Trophoblast cell (in vitro differentiated cells and primary cell): ENCODE results near the gene ELOVL4.
A peak's percentile ranks its signal among the peaks of the same experiment; 100 is the strongest.

Experiments used
- DNase-seq, 2 donors: peaks; one replicate each; pipeline ENCODE4 v3.0.0-alpha.2; 2016
- H2AFZ ChIP-seq: 2 replicates; pipeline ENCODE4 v1.6.1; 2013; ENCODE audit warnings: low read length, moderate library complexity, mild to moderate bottlenecking; ENCODE audit not compliant: insufficient read depth, poor library complexity
- H2AK5ac ChIP-seq: 2 replicates; pipeline ENCODE4 v1.6.1; 2013; ENCODE audit warnings: mild to moderate bottlenecking, low read length
- H2BK120ac ChIP-seq: 2 replicates; pipeline ENCODE4 v1.6.1; 2013; ENCODE audit warnings: low read length, mild to moderate bottlenecking, moderate library complexity; ENCODE audit not compliant: insufficient read depth, poor library complexity
- H2BK12ac ChIP-seq: 2 replicates; pipeline ENCODE4 v1.6.1; 2013; ENCODE audit warnings: mild to moderate bottlenecking, low read length, moderate library complexity
- H2BK5ac ChIP-seq: 2 replicates; pipeline ENCODE4 v1.6.1; 2013; ENCODE audit warnings: low read length, low read depth, moderate library complexity, mild to moderate bottlenecking; ENCODE audit not compliant: poor library complexity
- H3K14ac ChIP-seq: 2 replicates; pipeline ENCODE4 v1.6.1; 2013; ENCODE audit warnings: mild to moderate bottlenecking, low read length
- H3K18ac ChIP-seq: 2 replicates; pipeline ENCODE4 v1.6.1; 2013; ENCODE audit warnings: mild to moderate bottlenecking, low read length
- H3K23ac ChIP-seq: 2 replicates; pipeline ENCODE4 v1.6.1; 2013; ENCODE audit warnings: low read length
- H3K27ac ChIP-seq: 2 replicates; pipeline ENCODE4 v1.5.1; 2013; ENCODE audit warnings: low read depth, mild to moderate bottlenecking, inconsistent platforms, low read length, moderate library complexity
- H3K27me3 ChIP-seq: 2 replicates; pipeline ENCODE4 v1.6.1; 2013; ENCODE audit warnings: inconsistent platforms, mild to moderate bottlenecking, low read length, moderate library complexity; ENCODE audit not compliant: insufficient read depth
- H3K36me3 ChIP-seq, 2 experiments: 1 replicate in 1 of 2; 2 replicates in 1 of 2; pipeline ENCODE4 v1.6.1; 2013; ENCODE audit warnings: low read length in 2 of 2, mild to moderate bottlenecking in 2 of 2, moderate library complexity in 1 of 2; ENCODE audit not compliant: insufficient read depth in 2 of 2, control insufficient read depth in 1 of 2
- H3K4ac ChIP-seq: 2 replicates; pipeline ENCODE4 v1.6.1; 2013; ENCODE audit warnings: low read depth, mild to moderate bottlenecking, low read length, moderate library complexity
- H3K4me1 ChIP-seq, 2 experiments: 1 replicate in 1 of 2; 2 replicates in 1 of 2; pipeline ENCODE4 v1.6.1; 2013; ENCODE audit warnings: low read length in 2 of 2, mild to moderate bottlenecking in 2 of 2, moderate library complexity in 1 of 2; ENCODE audit not compliant: insufficient read depth in 2 of 2, control insufficient read depth in 1 of 2
- H3K4me2 ChIP-seq: 2 replicates; pipeline ENCODE4 v1.6.1; 2013; ENCODE audit warnings: inconsistent platforms, mild to moderate bottlenecking, low read length, moderate library complexity
- H3K4me3 ChIP-seq: 2 replicates; pipeline ENCODE4 v1.5.1; 2013; ENCODE audit warnings: mild to moderate bottlenecking, low read depth, low read length, inconsistent platforms
- H3K79me1 ChIP-seq: one replicate; pipeline ENCODE4 v1.6.1; 2013; ENCODE audit warnings: low read length
- H3K79me2 ChIP-seq: 2 replicates; pipeline ENCODE4 v1.6.1; 2013; ENCODE audit warnings: low read length, mild to moderate bottlenecking; ENCODE audit not compliant: control insufficient read depth, insufficient read depth, poor library complexity
- H3K9ac ChIP-seq: 2 replicates; pipeline ENCODE4 v1.6.1; 2013; ENCODE audit warnings: mild to moderate bottlenecking, low read length
- H3K9me3 ChIP-seq: 2 replicates; pipeline ENCODE4 v1.6.1; 2013; ENCODE audit warnings: low read depth, mild to moderate bottlenecking, control low read depth, inconsistent platforms, low read length; ENCODE audit not compliant: insufficient read depth
- H4K12ac ChIP-seq: 2 replicates; pipeline ENCODE4 v1.6.1; 2013; ENCODE audit warnings: low read depth, mild to moderate bottlenecking, low read length, moderate library complexity
- H4K8ac ChIP-seq: 2 replicates; pipeline ENCODE4 v1.6.1; 2013; ENCODE audit warnings: low read depth, mild to moderate bottlenecking, low read length, moderate library complexity
- H4K91ac ChIP-seq: one replicate; pipeline ENCODE4 v1.6.1; 2013; ENCODE audit warnings: low read depth, mild to moderate bottlenecking, low read length, moderate library complexity
- WGBS: extraction: QIAGEN DNeasy Blood & Tissue Kit; methylation state at CpG from one replicate; pipeline ENCODE4 v1.1.7; 2013; ENCODE audit warnings: missing lambda C conversion rate; ENCODE audit not compliant: insufficient read length, insufficient coverage; ENCODE audit errors: extremely low coverage; 5-methylcytosine and 5-hydroxymethylcytosine counted together

ELOVL4 gene

DNA sequence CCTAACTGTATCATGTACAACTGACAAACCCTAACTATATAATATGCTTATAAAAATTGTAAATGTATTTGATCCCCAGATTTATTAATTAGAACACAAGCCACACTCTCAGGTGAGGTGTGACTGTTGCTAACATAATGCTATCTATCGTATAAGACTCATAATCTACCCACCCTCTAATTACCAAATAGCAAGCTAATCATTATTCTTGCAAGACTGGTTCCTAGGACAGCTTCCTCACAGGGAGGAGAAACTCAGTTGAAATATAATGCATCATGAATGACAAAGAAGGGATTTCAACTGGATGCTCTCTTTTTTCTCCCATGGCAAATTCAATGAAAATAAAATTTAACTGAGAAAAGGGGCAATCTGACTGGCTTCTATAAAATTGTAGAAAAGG is 35.4 kb downstream of the ELOVL4 start:
- H2AFZ ChIP-seq, result no peak overlapping the region
- H3K9me3 ChIP-seq, result no peaks in the 10 kb centered on the region
- no peaks in the 10 kb centered on the region for H3K27me3 ChIP-seq
- H3K27ac ChIP-seq, result no peak overlapping the region
- no peak overlapping the region for H2AK5ac ChIP-seq
- H2BK5ac ChIP-seq, result no peak overlapping the region
- no peak overlapping the region for H3K18ac ChIP-seq
- no peak overlapping the region for H3K23ac ChIP-seq
- no peak overlapping the region for H3K4me3 ChIP-seq
- DNase-seq, result no peak
- H3K79me2 ChIP-seq, result no peaks in the 10 kb centered on the region
- H3K4ac ChIP-seq, result no peak overlapping the region
- H2BK120ac ChIP-seq, result no peak overlapping the region
- H3K79me1 ChIP-seq, result no peaks in the 10 kb centered on the region
- H3K4me2 ChIP-seq, result no peak overlapping the region
- no CpG with 5 or more reads among the region's 1 CpG for WGBS
- H4K8ac ChIP-seq, result no peak overlapping the region
- no peaks in the 10 kb centered on the region for H3K36me3 ChIP-seq
- H3K9ac ChIP-seq, result no peak overlapping the region
- no peak overlapping the region for H4K12ac ChIP-seq
- no peak overlapping the region for H4K91ac ChIP-seq
- H3K14ac ChIP-seq, result no peak overlapping the region
- H3K4me1 ChIP-seq, result no peaks in the 10 kb centered on the region
- H2BK12ac ChIP-seq, result no peak overlapping the region

DNA sequence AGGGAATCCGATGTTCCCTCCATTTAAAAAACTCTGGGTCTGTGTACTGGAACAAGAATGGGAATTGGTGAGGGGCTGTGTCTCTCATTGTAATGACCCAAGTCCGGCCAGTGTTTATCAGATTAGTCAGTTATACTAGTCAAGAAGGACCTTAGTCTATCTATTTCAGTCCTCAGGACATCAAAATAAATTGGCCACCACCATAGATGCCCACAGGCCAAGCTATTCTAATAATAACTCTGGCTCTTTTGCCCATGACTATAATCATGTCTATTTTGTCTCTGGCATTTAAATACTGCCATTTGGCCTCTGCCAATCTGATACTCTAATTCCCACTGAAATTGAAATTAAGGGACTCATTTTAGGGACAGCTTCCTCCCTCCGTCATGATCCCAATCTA is 37.8 kb downstream of the ELOVL4 start:
- no peaks in the 10 kb centered on the region for H3K79me2 ChIP-seq
- no peak overlapping the region for H3K23ac ChIP-seq
- no peak overlapping the region for H3K4ac ChIP-seq
- H3K4me3 ChIP-seq, result no peak overlapping the region
- H2AK5ac ChIP-seq, result no peak overlapping the region
- H3K36me3 ChIP-seq, result no peaks in the 10 kb centered on the region
- no peak overlapping the region for H3K27ac ChIP-seq
- no peak overlapping the region for H2BK12ac ChIP-seq
- H4K8ac ChIP-seq, result no peak overlapping the region
- H3K4me2 ChIP-seq, result no peak overlapping the region
- H2AFZ ChIP-seq, result no peak overlapping the region
- no peaks in the 10 kb centered on the region for H3K4me1 ChIP-seq
- no peak overlapping the region for H3K9ac ChIP-seq
- H3K18ac ChIP-seq, result no peak overlapping the region
- no peak overlapping the region for H3K14ac ChIP-seq
- H3K27me3 ChIP-seq, result no peaks in the 10 kb centered on the region
- no peak overlapping the region for H4K12ac ChIP-seq
- H2BK120ac ChIP-seq, result no peak overlapping the region
- no peaks in the 10 kb centered on the region for H3K9me3 ChIP-seq
- H2BK5ac ChIP-seq, result no peak overlapping the region
- no CpG with 5 or more reads among the region's 3 CpGs for WGBS
- DNase-seq, result no peak
- H4K91ac ChIP-seq, result no peak overlapping the region
- H3K79me1 ChIP-seq, result no peaks in the 10 kb centered on the region

DNA sequence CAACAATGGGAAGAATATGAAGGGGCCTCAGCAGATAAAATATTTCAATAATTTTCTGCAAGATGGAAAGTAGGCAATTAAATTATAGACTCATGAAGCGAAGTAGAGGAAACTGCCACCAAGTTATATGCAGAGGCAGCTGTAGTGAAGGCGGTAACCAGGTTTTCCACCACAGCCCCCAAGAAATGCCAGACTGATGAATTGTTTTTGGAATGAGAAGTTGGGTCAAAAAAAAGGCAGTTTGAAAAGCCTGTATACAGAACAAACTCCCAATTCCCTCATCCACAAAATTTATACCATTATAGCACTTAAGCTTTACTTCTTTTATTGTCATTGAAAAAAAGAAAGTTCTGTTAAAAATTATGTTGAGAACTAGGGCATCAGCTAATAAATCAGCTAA is 45.3 kb downstream of the ELOVL4 start:
- no peak overlapping the region for H3K4me3 ChIP-seq
- no CpG with 5 or more reads among the region's 2 CpGs for WGBS

DNA sequence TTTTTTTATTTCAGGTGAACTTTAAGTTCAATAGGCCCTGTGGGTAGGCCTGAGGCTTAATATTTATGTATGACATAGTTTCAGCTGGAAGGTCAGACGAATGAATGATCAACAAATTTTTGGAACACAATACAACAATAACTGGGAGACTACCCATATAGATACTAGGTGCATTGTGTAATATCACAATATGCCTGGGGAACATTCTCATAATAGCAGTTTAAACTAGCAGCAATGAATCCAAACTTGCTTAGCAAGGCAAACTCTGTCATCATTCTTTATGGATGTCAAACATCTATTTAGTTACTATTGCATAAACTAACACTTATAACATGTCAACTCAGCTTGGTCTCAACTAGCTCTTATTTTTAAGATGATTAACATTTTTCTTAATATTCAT is 49.3 kb downstream of the ELOVL4 start:
- no peak overlapping the region for H3K23ac ChIP-seq
- H2BK5ac ChIP-seq, result no peak overlapping the region
- H4K12ac ChIP-seq, result no peak overlapping the region
- no peak overlapping the region for H2AK5ac ChIP-seq
- no peaks in the 10 kb centered on the region for H3K36me3 ChIP-seq
- H4K91ac ChIP-seq, result no peak overlapping the region
- H3K9me3 ChIP-seq, result peaks cover 1% of the 10 kb centered on the region
- peak in 1 of 2 donors; percentile 63 for DNase-seq
- no peak overlapping the region for H4K8ac ChIP-seq
- H2BK12ac ChIP-seq, result no peak overlapping the region
- H2BK120ac ChIP-seq, result no peak overlapping the region
- no peak overlapping the region for H3K4me3 ChIP-seq
- H3K14ac ChIP-seq, result no peak overlapping the region
- no CpG with 5 or more reads among the region's 1 CpG for WGBS
- H3K27ac ChIP-seq, result no peak overlapping the region
- H3K79me1 ChIP-seq, result no peaks in the 10 kb centered on the region
- H2AFZ ChIP-seq, result no peak overlapping the region
- no peaks in the 10 kb centered on the region for H3K79me2 ChIP-seq
- H3K4ac ChIP-seq, result no peak overlapping the region
- H3K18ac ChIP-seq, result no peak overlapping the region
- no peaks in the 10 kb centered on the region for H3K27me3 ChIP-seq
- H3K9ac ChIP-seq, result no peak overlapping the region
- no peaks in the 10 kb centered on the region for H3K4me1 ChIP-seq
- H3K4me2 ChIP-seq, result no peak overlapping the region

More for the DNA sequence above, 45.3 kb downstream of the ELOVL4 start:
- Histone ChIP-seq H4K12ac (no peak overlapping the region), H4K91ac (no peak overlapping the region), H2AK5ac (no peak overlapping the region), H3K36me3 (no peaks in the 10 kb centered on the region), H3K4me1 (no peaks in the 10 kb centered on the region), H3K14ac (no peak overlapping the region), H3K23ac (no peak overlapping the region), H3K4ac (no peak overlapping the region), H2BK5ac (no peak overlapping the region), H3K4me2 (no peak overlapping the region), H2BK12ac (no peak overlapping the region), H3K79me2 (no peaks in the 10 kb centered on the region), H3K9me3 (no peaks in the 10 kb centered on the region), H3K9ac (no peak overlapping the region), H3K27me3 (no peaks in the 10 kb centered on the region), H3K18ac (no peak overlapping the region), H3K79me1 (no peaks in the 10 kb centered on the region), H2AFZ (no peak overlapping the region), H2BK120ac (no peak overlapping the region), H3K27ac (no peak overlapping the region), H4K8ac (no peak overlapping the region)
- no peak for DNase-seq
